K562 (cell line): ENCODE results near the gene CCDC69. TPM values are rescaled to one million over a fixed set of nuclear protein-coding genes. Genes with fewer than 3 reads are reported as not detected.
A peak's percentile ranks its signal among the peaks of the same experiment; 100 is the strongest.

ENCODE experiments used
- ATAC-seq: fragments of 200-7000 bp; cut with Tn5 transposase; 3 replicates; pipeline ENCODE4 v1.9.1; 2020; ENCODE audit warnings: moderate library complexity
- BruUV-seq: library from RNA; stranded (reverse); fragments of 400-500 nt; replicated peaks from 2 replicates; lab custom pipeline; 2021; lab: Mats Ljungman, UMichigan
- CTCF ChIA-PET: fragments of 300-600 bp; formaldehyde crosslinking; extraction: SDS; loops from one replicate; lab custom pipeline; 2021; ENCODE audit warnings: low intra/inter-chr PET ratio; lab: Yijun Ruan, JAX
- POLR2A ChIA-PET: fragments of 300-600, 350-650 bp; sonication (Branson Sonifier 250); formaldehyde crosslinking; extraction: SDS; loops from one replicate; lab custom pipeline; 2021; ENCODE audit warnings: antibody characterized with exemption, inconsistent platforms; lab: Yijun Ruan, JAX
- DNase-seq, 4 experiments: peaks; one replicate each; pipeline versions ENCODE4 v3.0.0 to v3.0.0-alpha.2; 2011 to 2018; ENCODE audit warnings: low spot score in 3 of 4, mixed read lengths in 3 of 4; ENCODE audit errors: extremely low read depth in 1 of 4
- FAIRE-seq: peaks from 2 replicates; lab custom pipeline; 2011; peaks lifted over from hg19 to GRCh38; lab: Jason Lieb, UNC
- H2AFZ ChIP-seq: 2 replicates; pipeline ENCODE4 v1.6.0; 2011; ENCODE audit warnings: low read depth, low read length, control low read depth, inconsistent platforms
- H3K27ac ChIP-seq: fragments of 200-600 bp; 3 replicates; pipeline ENCODE4 v1.8.0; 2011; ENCODE audit warnings: low read depth, mild to moderate bottlenecking, control low read depth, inconsistent platforms, low read length, moderate library complexity, mixed read lengths; ENCODE audit errors: extremely low read depth
- H3K27me3 ChIP-seq, 2 experiments: fragments of 300-600 bp in 1 of 2; 2 replicates in 1 of 2; 3 replicates in 1 of 2; pipeline versions ENCODE4 v1.6.0 to v1.8.0; 2011; ENCODE audit warnings: inconsistent platforms in 2 of 2, low read length in 2 of 2, mild to moderate bottlenecking in 1 of 2, mixed read lengths in 1 of 2, moderate library complexity in 1 of 2; ENCODE audit not compliant: control insufficient read depth in 2 of 2, insufficient read depth in 2 of 2
- H3K36me3 ChIP-seq: fragments of 300-600 bp; 3 replicates; pipeline ENCODE4 v1.8.0; 2011; ENCODE audit warnings: mild to moderate bottlenecking, low read length, inconsistent platforms; ENCODE audit not compliant: control insufficient read depth, insufficient read depth
- H3K4me1 ChIP-seq, 2 experiments: fragments of 200-600 bp in 1 of 2; replicated peaks in 1 of 2; 2 replicates in 1 of 2; 3 replicates in 1 of 2; pipeline versions ENCODE4 v1.5.1 to v1.8.0; 2011; ENCODE audit warnings: inconsistent platforms in 2 of 2, low read length in 2 of 2, mild to moderate bottlenecking in 1 of 2, mixed read lengths in 1 of 2, moderate library complexity in 1 of 2; ENCODE audit not compliant: control insufficient read depth in 2 of 2, insufficient read depth in 2 of 2
- H3K4me2 ChIP-seq: 2 replicates; pipeline ENCODE4 v1.6.1; 2011; ENCODE audit warnings: low read length, control low read depth, inconsistent platforms, mixed read lengths; ENCODE audit not compliant: insufficient read depth
- H3K4me3 ChIP-seq: fragments of 200-600 bp; sonication (generic), shearing (Covaris generic); 2 replicates; pipeline ENCODE4 v1.5.1; 2016; ENCODE audit warnings: control low read depth, inconsistent platforms
- H3K79me2 ChIP-seq: fragments of 200-600 bp; 3 replicates; pipeline ENCODE4 v1.8.0; 2011; ENCODE audit warnings: low read length, inconsistent platforms; ENCODE audit not compliant: control insufficient read depth, insufficient read depth
- H3K9ac ChIP-seq, 2 experiments: 2 replicates each; pipeline versions ENCODE4 v1.6.0 to v1.6.1; 2011; ENCODE audit warnings: low read depth in 2 of 2, low read length in 2 of 2, control low read depth in 1 of 2, inconsistent platforms in 1 of 2, mild to moderate bottlenecking in 1 of 2, mixed read lengths in 1 of 2; ENCODE audit not compliant: insufficient read depth in 1 of 2
- H3K9me1 ChIP-seq: one replicate; pipeline ENCODE4 v1.6.0; 2011; ENCODE audit warnings: inconsistent platforms, mild to moderate bottlenecking, low read length, moderate library complexity; ENCODE audit not compliant: control insufficient read depth, insufficient read depth
- H3K9me3 ChIP-seq: replicated peaks from 2 replicates; pipeline ENCODE4 v1.5.1; 2011; ENCODE audit warnings: low read depth, low read length, inconsistent platforms; ENCODE audit not compliant: control insufficient read depth, insufficient read depth
- H4K20me1 ChIP-seq: replicated peaks from 2 replicates; pipeline ENCODE4 v1.6.1; 2011; ENCODE audit warnings: low read length, inconsistent platforms, mixed read lengths; ENCODE audit not compliant: control insufficient read depth, insufficient read depth
- FOXA3 ChIP-seq, 2 experiments: fragments of 450-650 bp in 1 of 2; sonication (generic) in 1 of 2; formaldehyde crosslinking; IDR thresholded peaks in 1 of 2; conservative IDR thresholded peaks in 1 of 2; 2 replicates each; pipeline versions ENCODE4 v1.4.0 to v1.8.0; 2020 to 2022; ENCODE audit warnings: mild to moderate bottlenecking in 2 of 2, missing genetic modification reagents in 1 of 2
- GABPA ChIP-seq: fragments of 200-800 bp; sonication (Bioruptor generic); conservative IDR thresholded peaks from 2 replicates; pipeline ENCODE4 v1.6.1; 2016; ENCODE audit warnings: low read depth, missing genetic modification characterization, missing compliant biosample characterization
- KHSRP ChIP-seq: fragments of 450-650 bp; IDR thresholded peaks from 2 replicates; pipeline ENCODE4 v1.6.1; 2017
- MEIS2 ChIP-seq: fragments of 450-650 bp; IDR thresholded peaks from 2 replicates; pipeline ENCODE4 v1.6.1; 2014; ENCODE audit warnings: mild to moderate bottlenecking; ENCODE audit not compliant: partially characterized antibody
- MYNN ChIP-seq, 2 experiments: sonication (generic); formaldehyde crosslinking in 1 of 2; IDR thresholded peaks; 2 replicates each; pipeline versions ENCODE4 v1.5.0 to v1.6.1; 2016 to 2020; ENCODE audit warnings: antibody characterized with exemption in 1 of 2, missing genetic modification reagents in 1 of 2
- PBX2 ChIP-seq, 2 experiments: IDR thresholded peaks in 1 of 2; conservative IDR thresholded peaks in 1 of 2; 2 replicates each; pipeline ENCODE4 v1.6.1; 2016; ENCODE audit warnings: low read depth in 2 of 2, mild to moderate bottlenecking in 1 of 2, missing compliant biosample characterization in 1 of 2, missing genetic modification characterization in 1 of 2, moderate library complexity in 1 of 2
- RHOXF2B ChIP-seq: fragments of 250-450 bp; sonication (Bioruptor Pico); conservative IDR thresholded peaks from 2 replicates; pipeline ENCODE4 v1.5.1; 2021
- SMAD4 ChIP-seq: fragments of 250-450 bp; sonication (Bioruptor Pico); conservative IDR thresholded peaks from 2 replicates; pipeline ENCODE4 v1.8.0; 2021; ENCODE audit warnings: inconsistent platforms, mild to moderate bottlenecking, moderate library complexity
- ZNF124 ChIP-seq: sonication (generic); formaldehyde crosslinking; IDR thresholded peaks from 2 replicates; pipeline ENCODE4 v1.8.1; 2022; ENCODE audit warnings: missing genetic modification reagents
- WGBS: fragments of 100-300 bp; shearing (Covaris generic); methylation state at CpG from one replicate; pipeline ENCODE4 v1.1.6; 2016; ENCODE audit warnings: low coverage, mixed read lengths; ENCODE audit not compliant: insufficient coverage; ENCODE audit errors: missing lambda C conversion rate; 5-methylcytosine and 5-hydroxymethylcytosine counted together
- in situ Hi-C: fragments of 300-500 bp; cut with MboI; formaldehyde crosslinking; loops from 4 replicates; pipeline ENCODE4 v1.15.0; 2018; ENCODE audit warnings: inconsistent platforms, mixed read lengths
- intact Hi-C: fragments of 100-400 bp; cut with micrococcal nuclease; formaldehyde crosslinking; loops from 2 replicates; pipeline ENCODE4 v1.14.2; 2022
- polyA plus RNA-seq, 8 experiments: library from polyadenylated mRNA; depleted of rRNA in 4 of 8; stranded (reverse) in 5 of 8; unstranded in 3 of 8; fragments of >200 nt; fragmentation: Nextera tagmentation in 2 of 8; fragmentation: Illumina TruSeq in 1 of 8; extraction: Ambion mirVana in 2 of 8; extraction: Trizol in 1 of 8; gene quantifications; 2 replicates each; pipeline versions ENCODE4 v1.2.1 to v1.2.3, GENCODE V29; 2011 to 2014; ENCODE audit warnings: inconsistent platforms in 1 of 8, missing spikeins in 1 of 8
- total RNA-seq, 7 experiments: library from RNA; depleted of rRNA in 6 of 7; stranded (reverse); fragments of >200 nt in 6 of 7; fragmentation: Illumina TruSeq in 2 of 7; extraction: Trizol in 2 of 7; gene quantifications; 2 replicates each; pipeline versions ENCODE4 v1.2.1 to v1.2.3, GENCODE V29; 2011 to 2021; ENCODE audit warnings: low replicate concordance in 1 of 7
- TF ChIP-seq, protein P1 (sequence below): fragments of 250-450 bp; sonication (Bioruptor Pico); IDR thresholded peaks from 2 replicates; pipeline ENCODE4 v1.9.0; 2021; ENCODE audit warnings: mild to moderate bottlenecking, inconsistent platforms

Gene CCDC69
- total and polyA plus RNA-seq, 9 of the 15 experiments (the other 6 are each of a cell fraction or from before 2014, with no cell fraction given), result 0.65 to 12.2 (median 7.6) TPM

- TF ChIP-seq PBX2 (CRISPR knock-in tag; IDR thresholded peaks at IDR 0.05; ENCODE audit: low read depth), result no peak
- TF ChIP-seq PBX2 (tag; conservative IDR thresholded peaks at IDR 0.05; ENCODE audit: low read depth), result 0 out of 2 replicates have a peak, but pooled peaks have one; percentile 40
- TF ChIP-seq FOXA3 (CRISPR knock-in tag; conservative IDR thresholded peaks at IDR 0.05 in 1 of 2, IDR thresholded peaks at IDR 0.05 in 1 of 2), result 0 out of 4 replicates have a peak, but pooled peaks of 1 of the 2 experiments have one; percentile 6
- peak; percentile 51 for TF ChIP-seq SMAD4 (CRISPR knock-in tag)
- no peak for TF ChIP-seq ZNF124 (CRISPR knock-in tag)
- TF ChIP-seq RHOXF2B (CRISPR knock-in tag), result no peak
- TF ChIP-seq GABPA (tag), result no peak
- peak; percentile 62 for TF ChIP-seq MEIS2
- TF ChIP-seq, all 486 proteins: peak for 12
Measured at GRCh38 chr5:151245680-151246219, 21.9 kb upstream of the CCDC69 start (continued).

DNA sequence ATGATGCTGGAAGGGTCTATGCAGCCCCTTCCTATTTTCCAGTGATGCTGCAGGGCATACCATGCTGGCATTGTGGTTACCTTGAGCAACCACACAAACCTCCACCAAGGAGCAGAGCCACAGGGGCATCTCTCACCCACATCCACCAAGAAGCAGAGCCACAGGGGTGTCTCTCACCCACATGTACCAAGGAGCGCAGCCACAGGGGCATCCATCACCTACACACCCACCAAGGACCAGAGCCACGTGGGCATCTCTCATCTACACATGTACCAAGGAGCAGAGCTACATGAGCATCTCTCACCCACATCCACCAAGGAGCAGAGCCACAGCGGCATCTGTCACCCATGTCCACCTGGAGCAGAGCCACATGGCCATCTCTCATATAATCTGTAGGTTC, 20.3 kb upstream of the CCDC69 start:
- FAIRE-seq (no peak), DNase-seq (no peak), ATAC-seq (no peak)
- no peaks in the 10 kb centered on the region for H3K36me3 ChIP-seq
- 48% methylated on average over 3 of the region's 3 CpGs for WGBS
- no peak overlapping the region for H3K4me3 ChIP-seq
- ChIA-PET POLR2A (interaction anchor here (0.7 kb wide), 1 partner anchor 22 kb away, joined by 4 read pairs; no protein-coding TSS in a partner anchor), CTCF (no interaction called here)
- no peak overlapping the region for H3K4me2 ChIP-seq
- H3K79me2 ChIP-seq, result no peaks in the 10 kb centered on the region
- H4K20me1 ChIP-seq, result no peaks in the 10 kb centered on the region
- H3K9me3 ChIP-seq, result no peaks in the 10 kb centered on the region
- H2AFZ ChIP-seq, result no peak overlapping the region
- peaks cover 0 to 3% of the 10 kb centered on the region in 2 experiments; a peak in 1 of 5 replicates for H3K4me1 ChIP-seq
- H3K27ac ChIP-seq, result no peak overlapping the region
- intact Hi-C loops, result no loop called here
- H3K9me1 ChIP-seq, result no peaks in the 10 kb centered on the region
- no peaks in the 10 kb centered on the region for H3K27me3 ChIP-seq
- no peak overlapping the region for H3K9ac ChIP-seq
- TF ChIP-seq, protein P1, sequence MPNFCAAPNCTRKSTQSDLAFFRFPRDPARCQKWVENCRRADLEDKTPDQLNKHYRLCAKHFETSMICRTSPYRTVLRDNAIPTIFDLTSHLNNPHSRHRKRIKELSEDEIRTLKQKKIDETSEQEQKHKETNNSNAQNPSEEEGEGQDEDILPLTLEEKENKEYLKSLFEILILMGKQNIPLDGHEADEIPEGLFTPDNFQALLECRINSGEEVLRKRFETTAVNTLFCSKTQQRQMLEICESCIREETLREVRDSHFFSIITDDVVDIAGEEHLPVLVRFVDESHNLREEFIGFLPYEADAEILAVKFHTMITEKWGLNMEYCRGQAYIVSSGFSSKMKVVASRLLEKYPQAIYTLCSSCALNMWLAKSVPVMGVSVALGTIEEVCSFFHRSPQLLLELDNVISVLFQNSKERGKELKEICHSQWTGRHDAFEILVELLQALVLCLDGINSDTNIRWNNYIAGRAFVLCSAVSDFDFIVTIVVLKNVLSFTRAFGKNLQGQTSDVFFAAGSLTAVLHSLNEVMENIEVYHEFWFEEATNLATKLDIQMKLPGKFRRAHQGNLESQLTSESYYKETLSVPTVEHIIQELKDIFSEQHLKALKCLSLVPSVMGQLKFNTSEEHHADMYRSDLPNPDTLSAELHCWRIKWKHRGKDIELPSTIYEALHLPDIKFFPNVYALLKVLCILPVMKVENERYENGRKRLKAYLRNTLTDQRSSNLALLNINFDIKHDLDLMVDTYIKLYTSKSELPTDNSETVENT (CRISPR knock-in tag), result no peak
- TF ChIP-seq KHSRP (no peak), MYNN (IDR thresholded peaks at IDR 0.05) (no peak), MYNN (CRISPR knock-in tag; IDR thresholded peaks at IDR 0.05) (no peak)
- BruUV-seq, result no TSS peak
- in situ Hi-C loops, result no loop called here
